PC-9 (cell line): Measurements from ENCODE around the gene MIEF1.

Experiments used
- EZH2 ChIP-seq: fragments of 200-600 bp; sonication (generic); IDR thresholded peaks from 2 replicates; pipeline ENCODE4 v1.8.0; 2017; ENCODE audit warnings: antibody characterized with exemption, low read depth
- TF ChIP-seq, protein P1 (sequence below): fragments of 200-600 bp; sonication (generic); conservative IDR thresholded peaks from 2 replicates; pipeline ENCODE4 v1.6.1; 2017; ENCODE audit warnings: mixed run types, antibody characterized with exemption, mild to moderate bottlenecking, moderate library complexity

DNA sequence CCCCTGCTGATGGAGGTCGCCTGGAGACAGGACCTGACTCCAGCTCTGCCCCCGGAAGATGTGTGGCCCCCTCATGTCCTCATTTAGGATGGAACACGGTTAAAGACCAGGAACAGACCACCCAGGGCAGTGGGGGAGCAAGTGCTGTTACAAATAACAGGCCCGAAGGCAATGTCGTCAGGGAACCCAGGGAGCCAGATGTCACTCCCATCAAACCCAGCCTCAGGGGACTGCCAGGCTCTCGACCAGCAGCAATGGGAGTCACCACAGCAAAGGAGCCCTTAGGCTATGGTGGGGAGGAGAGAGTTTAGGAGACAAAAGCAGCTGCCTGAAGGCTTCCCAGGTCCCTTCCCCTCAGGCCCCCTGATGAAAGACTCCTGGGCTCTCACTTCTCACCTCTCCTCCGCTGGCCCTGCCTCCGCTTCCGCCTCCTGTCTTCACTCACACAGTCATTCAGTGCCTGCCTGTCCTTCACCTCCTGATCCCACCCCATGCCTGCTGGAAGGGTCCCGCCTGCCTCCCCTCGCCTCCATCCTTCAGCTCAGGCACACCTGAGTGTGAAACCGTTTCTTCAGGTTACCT is 26.1 kb downstream of the MIEF1 start:
- TF ChIP-seq EZH2, result no peak
- TF ChIP-seq, protein P1, sequence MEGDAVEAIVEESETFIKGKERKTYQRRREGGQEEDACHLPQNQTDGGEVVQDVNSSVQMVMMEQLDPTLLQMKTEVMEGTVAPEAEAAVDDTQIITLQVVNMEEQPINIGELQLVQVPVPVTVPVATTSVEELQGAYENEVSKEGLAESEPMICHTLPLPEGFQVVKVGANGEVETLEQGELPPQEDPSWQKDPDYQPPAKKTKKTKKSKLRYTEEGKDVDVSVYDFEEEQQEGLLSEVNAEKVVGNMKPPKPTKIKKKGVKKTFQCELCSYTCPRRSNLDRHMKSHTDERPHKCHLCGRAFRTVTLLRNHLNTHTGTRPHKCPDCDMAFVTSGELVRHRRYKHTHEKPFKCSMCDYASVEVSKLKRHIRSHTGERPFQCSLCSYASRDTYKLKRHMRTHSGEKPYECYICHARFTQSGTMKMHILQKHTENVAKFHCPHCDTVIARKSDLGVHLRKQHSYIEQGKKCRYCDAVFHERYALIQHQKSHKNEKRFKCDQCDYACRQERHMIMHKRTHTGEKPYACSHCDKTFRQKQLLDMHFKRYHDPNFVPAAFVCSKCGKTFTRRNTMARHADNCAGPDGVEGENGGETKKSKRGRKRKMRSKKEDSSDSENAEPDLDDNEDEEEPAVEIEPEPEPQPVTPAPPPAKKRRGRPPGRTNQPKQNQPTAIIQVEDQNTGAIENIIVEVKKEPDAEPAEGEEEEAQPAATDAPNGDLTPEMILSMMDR, result no peak
